Measurements from ENCODE around the gene TFCP2L1. TPM values are rescaled to one million over a fixed set of nuclear protein-coding genes. Genes with fewer than 3 reads are reported as not detected.

TFCP2L1 gene
- total and polyA plus RNA-seq, 2 donors (not counting 3 experiments of a cell fraction or from before 2014, with no cell fraction given), result not detected

DNA sequence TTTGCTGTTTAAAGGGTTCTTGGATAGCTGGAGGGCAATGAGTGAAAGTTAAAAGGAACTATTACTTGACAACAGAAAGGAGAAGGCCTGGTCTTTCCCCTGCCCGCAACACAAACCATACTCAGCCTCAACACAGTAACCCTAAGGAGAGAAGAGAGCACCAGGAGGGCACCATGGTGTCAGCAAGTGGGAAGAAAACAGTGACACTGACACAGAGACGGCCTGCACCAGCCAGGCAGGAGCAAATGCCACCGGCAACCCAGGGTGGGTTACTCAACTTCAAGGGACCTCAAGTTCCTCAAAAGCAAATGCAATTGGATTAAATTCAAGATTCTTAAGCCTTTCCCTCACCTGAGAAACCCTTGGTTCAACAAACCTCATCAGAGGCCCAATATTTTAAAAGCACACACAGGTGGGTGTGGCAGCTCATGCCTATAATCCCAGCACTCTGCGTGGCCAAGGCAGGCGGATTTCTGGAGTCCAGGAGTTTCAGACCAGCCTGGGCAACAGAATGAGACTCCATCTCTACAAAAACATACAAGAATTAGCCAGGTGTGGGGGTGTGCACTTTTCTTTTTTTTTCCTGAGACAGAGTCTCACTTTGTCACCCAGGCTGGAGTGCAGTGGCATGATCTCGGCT, 52.3 kb downstream of the TFCP2L1 start:
- Histone ChIP-seq H3K79me2 (ENCODE audit: control insufficient read depth, insufficient read depth, low read length) (no peaks in the 10 kb centered on the region), H3K9me3 (replicated peaks; ENCODE audit: control insufficient read depth, insufficient read depth, low read length) (no peaks in the 10 kb centered on the region), H3K9me1 (replicated peaks; ENCODE audit: control insufficient read depth, extremely low read depth, insufficient read depth, low read length) (no peaks in the 10 kb centered on the region), H3K36me3 (ENCODE audit: control insufficient read depth in 2 of 2, extremely low read depth in 1 of 2, insufficient read depth in 2 of 2, low read length in 2 of 2) (no peaks in the 10 kb centered on the region), H4K20me1 (replicated peaks; ENCODE audit: control insufficient read depth, extremely low read depth, insufficient read depth, low read length) (no peaks in the 10 kb centered on the region), H3K4me2 (ENCODE audit: insufficient read depth, low read length) (no peak overlapping the region), H3K4me1 (ENCODE audit: control insufficient read depth, extremely low read depth, insufficient read depth, low read length) (no peaks in the 10 kb centered on the region), H3K27ac (ENCODE audit: insufficient read depth, low read depth, low read length) (no peak overlapping the region), H3K4me3 (replicated peaks in 1 of 3; ENCODE audit: insufficient read depth in 1 of 3, low read depth in 1 of 3, low read length in 3 of 3) (no peak overlapping the region), H3K9ac (replicated peaks; ENCODE audit: extremely low read depth, insufficient read depth, low read length) (no peak overlapping the region), H3K27me3 (ENCODE audit: control insufficient read depth in 2 of 2, insufficient read depth in 2 of 2, low read length in 2 of 2) (no peaks in the 10 kb centered on the region), H2AFZ (ENCODE audit: low read depth, low read length) (no peak overlapping the region)
- BruUV-seq (replicated peaks), result no TSS peak
- dilution Hi-C loops (cut with MboI; ENCODE audit: extremely low pct_ligation_motif_present, low sequenced_read_pairs), result no loop called here
- CTCF ChIA-PET, result no interaction called here
- no peak for FAIRE-seq
- POLR2A ChIA-PET, result no interaction called here
- no peak for DNase-seq (ENCODE audit: low read depth, low spot score)
- intact Hi-C loops (cut with micrococcal nuclease), result no loop called here
- TF ChIP-seq POLR2A (IDR thresholded peaks at IDR 0.05; ENCODE audit: low read depth, low read length), result no peak
- TF ChIP-seq EZH2 (IDR thresholded peaks at IDR 0.05; ENCODE audit: borderline replicate concordance, low read depth, low read length, severe bottlenecking), result no peak
- TF ChIP-seq, protein P1, sequence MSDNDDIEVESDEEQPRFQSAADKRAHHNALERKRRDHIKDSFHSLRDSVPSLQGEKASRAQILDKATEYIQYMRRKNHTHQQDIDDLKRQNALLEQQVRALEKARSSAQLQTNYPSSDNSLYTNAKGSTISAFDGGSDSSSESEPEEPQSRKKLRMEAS (IDR thresholded peaks at IDR 0.05; ENCODE audit: insufficient read depth, insufficient read length), result no peak
- TF ChIP-seq FOS (IDR thresholded peaks at IDR 0.05; ENCODE audit: borderline replicate concordance, insufficient read depth, low read length), result no peak
- TF ChIP-seq, protein P2, sequence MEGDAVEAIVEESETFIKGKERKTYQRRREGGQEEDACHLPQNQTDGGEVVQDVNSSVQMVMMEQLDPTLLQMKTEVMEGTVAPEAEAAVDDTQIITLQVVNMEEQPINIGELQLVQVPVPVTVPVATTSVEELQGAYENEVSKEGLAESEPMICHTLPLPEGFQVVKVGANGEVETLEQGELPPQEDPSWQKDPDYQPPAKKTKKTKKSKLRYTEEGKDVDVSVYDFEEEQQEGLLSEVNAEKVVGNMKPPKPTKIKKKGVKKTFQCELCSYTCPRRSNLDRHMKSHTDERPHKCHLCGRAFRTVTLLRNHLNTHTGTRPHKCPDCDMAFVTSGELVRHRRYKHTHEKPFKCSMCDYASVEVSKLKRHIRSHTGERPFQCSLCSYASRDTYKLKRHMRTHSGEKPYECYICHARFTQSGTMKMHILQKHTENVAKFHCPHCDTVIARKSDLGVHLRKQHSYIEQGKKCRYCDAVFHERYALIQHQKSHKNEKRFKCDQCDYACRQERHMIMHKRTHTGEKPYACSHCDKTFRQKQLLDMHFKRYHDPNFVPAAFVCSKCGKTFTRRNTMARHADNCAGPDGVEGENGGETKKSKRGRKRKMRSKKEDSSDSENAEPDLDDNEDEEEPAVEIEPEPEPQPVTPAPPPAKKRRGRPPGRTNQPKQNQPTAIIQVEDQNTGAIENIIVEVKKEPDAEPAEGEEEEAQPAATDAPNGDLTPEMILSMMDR (IDR thresholded peaks at IDR 0.05; ENCODE audit: extremely low read depth in 1 of 2, insufficient read depth in 1 of 2, low read depth in 1 of 2, low read length in 2 of 2), result no peak
- no peak for TF ChIP-seq JUN (IDR thresholded peaks at IDR 0.05; ENCODE audit: borderline replicate concordance, insufficient read depth, insufficient read length, low read depth)
- TF ChIP-seq MYC (IDR thresholded peaks at IDR 0.05; ENCODE audit: low read depth, low read length), result no peak
- no peak for TF ChIP-seq GATA2 (IDR thresholded peaks at IDR 0.05; ENCODE audit: insufficient read depth, insufficient read length, low read depth, low read length)
- no peak for TF ChIP-seq POLR2AphosphoS5 (IDR thresholded peaks at IDR 0.05; ENCODE audit: insufficient read depth, low read depth, low read length)

Measured in endothelial cell of umbilical vein (primary cell).